ENCODE results near the gene INTS13.
"Not testable (repeated sequence)": the region's sequence is repeated elsewhere in the genome, so short reads cannot be mapped to it uniquely, and the experiment has no call there.

Gene INTS13

GRCh38 chr12:26937863-26938700 is at the start of gene INTS13, which contains the start of gene FGFR1OP2:
Gene INTS13, minus strand, starts transcription at chr12:26937981. Its CDS starts 1,178 bp downstream, at chr12:26936803.
Gene FGFR1OP2, plus strand, starts transcription at chr12:26938470. Its CDS starts 15,689 bp downstream, at chr12:26954159.
- peak; percentile 99 for DNase-seq

GRCh38 chr12:26982866-26983265 is 45.1 kb upstream of the INTS13 start:
- no peak for DNase-seq

- DNase-seq, result no peak
These were observed 42.0 kb upstream of the INTS13 start for GRCh38 chr12:26979733-26980132.

GRCh38 chr12:26978801-26979200 is 41.0 kb upstream of the INTS13 start:
- DNase-seq, result no peak

GRCh38 chr12:26976687-26977086 is 38.9 kb upstream of the INTS13 start:
- DNase-seq, result no peak

- no peak for DNase-seq
These were observed 34.2 kb upstream of the INTS13 start for GRCh38 chr12:26971963-26972362.

- DNase-seq, result no peak
These were observed 32.4 kb upstream of the INTS13 start for GRCh38 chr12:26970136-26970535.

GRCh38 chr12:26966842-26967241 is 29.1 kb upstream of the INTS13 start:
- DNase-seq, result no peak

- peak; percentile 17 for DNase-seq
These were observed 25.6 kb upstream of the INTS13 start for GRCh38 chr12:26963413-26963812.

GRCh38 chr12:26961803-26962202 is 24.0 kb upstream of the INTS13 start:
- no peak for DNase-seq

- DNase-seq, result not testable (repeated sequence)
These were observed 23.6 kb upstream of the INTS13 start for GRCh38 chr12:26961391-26961790.

GRCh38 chr12:26954027-26954426 is 16.2 kb upstream of the INTS13 start:
- DNase-seq, result no peak

- peak; percentile 12 for DNase-seq
These were observed 15.7 kb upstream of the INTS13 start for GRCh38 chr12:26953447-26953846.

- no peak for DNase-seq
These were observed 10.5 kb upstream of the INTS13 start for GRCh38 chr12:26948309-26948708.

- no peak for DNase-seq
These were observed 3.4 kb upstream of the INTS13 start for GRCh38 chr12:26941215-26941594.

GRCh38 chr12:26940516-26941214 is 2.9 kb upstream of the INTS13 start:
- no peak for DNase-seq

- no peak for DNase-seq
These were observed 2.2 kb upstream of the INTS13 start for GRCh38 chr12:26939953-26940352.

- DNase-seq, result no peak
These were observed 1.5 kb upstream of the INTS13 start for GRCh38 chr12:26939192-26939832.

GRCh38 chr12:26938701-26939062 is 901 bp upstream of the INTS13 start:
- no peak for DNase-seq

- no peak for DNase-seq
These were observed 328 bp downstream of the INTS13 start for GRCh38 chr12:26937443-26937862.

GRCh38 chr12:26936559-26937442 is 980 bp downstream of the INTS13 start:
- no peak for DNase-seq

- no peak for DNase-seq
These were observed 2.0 kb downstream of the INTS13 start for GRCh38 chr12:26935636-26936378.
